ENCODE data around the gene MMRN1. TPM values are rescaled to one million over a fixed set of nuclear protein-coding genes. Genes with fewer than 3 reads are reported as not detected.

MMRN1 gene, protein sequence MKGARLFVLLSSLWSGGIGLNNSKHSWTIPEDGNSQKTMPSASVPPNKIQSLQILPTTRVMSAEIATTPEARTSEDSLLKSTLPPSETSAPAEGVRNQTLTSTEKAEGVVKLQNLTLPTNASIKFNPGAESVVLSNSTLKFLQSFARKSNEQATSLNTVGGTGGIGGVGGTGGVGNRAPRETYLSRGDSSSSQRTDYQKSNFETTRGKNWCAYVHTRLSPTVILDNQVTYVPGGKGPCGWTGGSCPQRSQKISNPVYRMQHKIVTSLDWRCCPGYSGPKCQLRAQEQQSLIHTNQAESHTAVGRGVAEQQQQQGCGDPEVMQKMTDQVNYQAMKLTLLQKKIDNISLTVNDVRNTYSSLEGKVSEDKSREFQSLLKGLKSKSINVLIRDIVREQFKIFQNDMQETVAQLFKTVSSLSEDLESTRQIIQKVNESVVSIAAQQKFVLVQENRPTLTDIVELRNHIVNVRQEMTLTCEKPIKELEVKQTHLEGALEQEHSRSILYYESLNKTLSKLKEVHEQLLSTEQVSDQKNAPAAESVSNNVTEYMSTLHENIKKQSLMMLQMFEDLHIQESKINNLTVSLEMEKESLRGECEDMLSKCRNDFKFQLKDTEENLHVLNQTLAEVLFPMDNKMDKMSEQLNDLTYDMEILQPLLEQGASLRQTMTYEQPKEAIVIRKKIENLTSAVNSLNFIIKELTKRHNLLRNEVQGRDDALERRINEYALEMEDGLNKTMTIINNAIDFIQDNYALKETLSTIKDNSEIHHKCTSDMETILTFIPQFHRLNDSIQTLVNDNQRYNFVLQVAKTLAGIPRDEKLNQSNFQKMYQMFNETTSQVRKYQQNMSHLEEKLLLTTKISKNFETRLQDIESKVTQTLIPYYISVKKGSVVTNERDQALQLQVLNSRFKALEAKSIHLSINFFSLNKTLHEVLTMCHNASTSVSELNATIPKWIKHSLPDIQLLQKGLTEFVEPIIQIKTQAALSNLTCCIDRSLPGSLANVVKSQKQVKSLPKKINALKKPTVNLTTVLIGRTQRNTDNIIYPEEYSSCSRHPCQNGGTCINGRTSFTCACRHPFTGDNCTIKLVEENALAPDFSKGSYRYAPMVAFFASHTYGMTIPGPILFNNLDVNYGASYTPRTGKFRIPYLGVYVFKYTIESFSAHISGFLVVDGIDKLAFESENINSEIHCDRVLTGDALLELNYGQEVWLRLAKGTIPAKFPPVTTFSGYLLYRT
- total RNA-seq (ENCODE audit: low replicate concordance), result 0.15 and 0.35 TPM in 2 replicates

DNA sequence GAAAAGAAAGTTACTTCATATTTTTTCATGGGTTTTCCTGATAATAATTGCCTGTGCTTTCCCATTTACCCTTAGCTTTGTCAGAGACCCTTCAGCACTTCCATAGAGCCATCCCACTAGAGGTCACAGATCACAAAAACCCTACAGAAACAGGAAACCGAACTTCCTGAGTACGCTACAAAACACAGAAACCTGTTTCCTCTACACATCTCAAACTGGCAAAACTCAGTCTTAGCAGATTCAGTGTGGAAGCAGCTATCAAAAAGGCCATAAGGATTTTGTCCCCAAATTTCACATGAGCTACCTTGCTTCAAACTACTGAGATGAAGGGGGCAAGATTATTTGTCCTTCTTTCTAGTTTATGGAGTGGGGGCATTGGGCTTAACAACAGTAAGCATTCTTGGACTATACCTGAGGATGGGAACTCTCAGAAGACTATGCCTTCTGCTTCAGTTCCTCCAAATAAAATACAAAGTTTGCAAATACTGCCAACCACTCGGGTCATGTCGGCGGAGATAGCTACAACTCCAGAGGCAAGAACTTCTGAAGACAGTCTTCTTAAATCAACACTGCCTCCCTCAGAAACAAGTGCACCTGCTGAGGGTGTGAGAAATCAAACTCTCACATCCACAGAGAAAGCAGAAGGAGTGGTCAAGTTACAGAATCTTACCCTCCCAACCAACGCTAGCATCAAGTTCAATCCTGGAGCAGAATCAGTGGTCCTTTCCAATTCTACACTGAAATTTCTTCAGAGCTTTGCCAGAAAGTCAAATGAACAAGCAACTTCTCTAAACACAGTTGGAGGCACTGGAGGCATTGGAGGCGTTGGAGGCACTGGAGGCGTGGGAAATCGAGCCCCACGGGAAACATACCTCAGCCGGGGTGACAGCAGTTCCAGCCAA, at the start of gene MMRN1:
Gene MMRN1 (plus strand): TSS at position 206 of the 902 bp plus-strand sequence. CDS start 118 bp downstream, at position 324.

Other genes with a start within 250 kb of the MMRN1 start
- 0.23 and 0.35 TPM in 2 replicates for gene SNCA, start 57.7 kb upstream of the MMRN1 start, total RNA-seq (ENCODE audit: low replicate concordance)
- gene CCSER1, start 232.5 kb downstream of the MMRN1 start, total RNA-seq (ENCODE audit: low replicate concordance), result 0.23 TPM in 1 of 2 replicates, not detected in the other